Measurements from ENCODE around the gene OR12D1.
"Not testable (repeated sequence)": the region's sequence is repeated elsewhere in the genome, so short reads cannot be mapped to it uniquely, and the experiment has no call there.

Gene OR12D1

GRCh38 chr6:29414588-29414987 lies at the start of gene OR12D1:
TSS of gene OR12D1 (plus strand) at chr6:29414928.
- DNase-seq, result no peak

- no peak for DNase-seq
Measured at GRCh38 chr6:29368765-29369164, 46.0 kb upstream of the OR12D1 start, which contains the start of gene OR5V1. TSS of gene OR5V1 (minus strand) at chr6:29368865. CDS start at chr6:29356195, 12,670 bp downstream.

- DNase-seq, result no peak
Measured at GRCh38 chr6:29375191-29375590, 39.5 kb upstream of the OR12D1 start, which contains the start of gene OR12D3. TSS of gene OR12D3 (minus strand) at chr6:29375291. CDS start at chr6:29375287, 4 bp downstream.

- DNase-seq, result no peak
Measured at GRCh38 chr6:29376003-29376402, 38.7 kb upstream of the OR12D1 start.

- no peak for DNase-seq
Measured at GRCh38 chr6:29388533-29388932, 26.2 kb upstream of the OR12D1 start.

GRCh38 chr6:29395331-29395730 lies 19.4 kb upstream of the OR12D1 start, which contains the start of gene OR12D2:
TSS of gene OR12D2 (plus strand) at chr6:29395631. CDS start at chr6:29396700, 1,069 bp downstream.
- DNase-seq, result no peak

GRCh38 chr6:29399525-29399924 lies 15.2 kb upstream of the OR12D1 start:
- DNase-seq, result no peak

GRCh38 chr6:29403801-29404200 lies 10.9 kb upstream of the OR12D1 start:
- no peak for DNase-seq

GRCh38 chr6:29419516-29419915 lies 4.8 kb downstream of the OR12D1 start:
- peak; percentile 7 for DNase-seq

GRCh38 chr6:29424168-29424567 lies 9.4 kb downstream of the OR12D1 start:
- no peak for DNase-seq

GRCh38 chr6:29424575-29424974 lies 9.8 kb downstream of the OR12D1 start:
- DNase-seq, result no peak

- no peak for DNase-seq
Measured at GRCh38 chr6:29425075-29425474, 10.3 kb downstream of the OR12D1 start.

GRCh38 chr6:29426654-29427053 lies 11.9 kb downstream of the OR12D1 start:
- no peak for DNase-seq

- DNase-seq, result not testable (repeated sequence)
Measured at GRCh38 chr6:29436730-29437129, 22.0 kb downstream of the OR12D1 start.

GRCh38 chr6:29439006-29439405 lies 24.3 kb downstream of the OR12D1 start, which contains the start of gene OR10C1:
TSS of gene OR10C1 (plus strand) at chr6:29439306. CDS start at chr6:29440016, 710 bp downstream.
- no peak for DNase-seq

GRCh38 chr6:29442719-29443118 lies 28.0 kb downstream of the OR12D1 start:
- DNase-seq, result no peak

- not testable (repeated sequence) for DNase-seq
Measured at GRCh38 chr6:29444031-29444430, 29.3 kb downstream of the OR12D1 start.

GRCh38 chr6:29447670-29448069 lies 32.9 kb downstream of the OR12D1 start:
- DNase-seq, result peak; percentile 11

- peak; percentile 21 for DNase-seq
Measured at GRCh38 chr6:29451471-29452193, 36.9 kb downstream of the OR12D1 start.

- no peak for DNase-seq
Measured at GRCh38 chr6:29456971-29457370, 42.2 kb downstream of the OR12D1 start, which contains the start of the genes OR11A1 and OR2H1. TSS of gene OR11A1 (minus strand) at chr6:29457071. CDS start at chr6:29427641, 29,430 bp downstream. TSS of gene OR2H1 (plus strand) at chr6:29457155. CDS start at chr6:29461770, 4,615 bp downstream.

GRCh38 chr6:29461021-29461814 lies 46.5 kb downstream of the OR12D1 start:
- no peak for DNase-seq

GRCh38 chr6:29462022-29462421 lies 47.3 kb downstream of the OR12D1 start:
- no peak for DNase-seq

GRCh38 chr6:29465279-29465678 lies 50.6 kb downstream of the OR12D1 start:
- DNase-seq, result no peak

Measured in fibroblast of upper back skin (primary cell).